Fibroblast of mammary gland (primary cell): ENCODE measurements around the gene SRRM2.

ENCODE experiments used
- DNase-seq: peaks from one replicate; pipeline ENCODE4 v3.0.0-alpha.2; 2010; ENCODE audit warnings: low read depth
- H3K4me3 ChIP-seq: 2 replicates; pipeline ENCODE4 v1.5.1; 2011; ENCODE audit warnings: low read depth, mild to moderate bottlenecking, low read length, moderate library complexity; ENCODE audit not compliant: control insufficient read depth
- TF ChIP-seq, protein P1 (sequence below): conservative IDR thresholded peaks from 2 replicates; pipeline ENCODE4 v1.5.1; 2011; ENCODE audit warnings: low read depth, low read length, inconsistent platforms; ENCODE audit not compliant: control insufficient read depth, insufficient read depth

The SRRM2 gene

GRCh38 chr16:2777231-2777902, 24.9 kb downstream of the SRRM2 start, which contains the start of gene ELOB:
Gene ELOB, minus strand, starts transcription at chr16:2777280. Its CDS starts 41 bp downstream, at chr16:2777239.
- TF ChIP-seq, protein P1, sequence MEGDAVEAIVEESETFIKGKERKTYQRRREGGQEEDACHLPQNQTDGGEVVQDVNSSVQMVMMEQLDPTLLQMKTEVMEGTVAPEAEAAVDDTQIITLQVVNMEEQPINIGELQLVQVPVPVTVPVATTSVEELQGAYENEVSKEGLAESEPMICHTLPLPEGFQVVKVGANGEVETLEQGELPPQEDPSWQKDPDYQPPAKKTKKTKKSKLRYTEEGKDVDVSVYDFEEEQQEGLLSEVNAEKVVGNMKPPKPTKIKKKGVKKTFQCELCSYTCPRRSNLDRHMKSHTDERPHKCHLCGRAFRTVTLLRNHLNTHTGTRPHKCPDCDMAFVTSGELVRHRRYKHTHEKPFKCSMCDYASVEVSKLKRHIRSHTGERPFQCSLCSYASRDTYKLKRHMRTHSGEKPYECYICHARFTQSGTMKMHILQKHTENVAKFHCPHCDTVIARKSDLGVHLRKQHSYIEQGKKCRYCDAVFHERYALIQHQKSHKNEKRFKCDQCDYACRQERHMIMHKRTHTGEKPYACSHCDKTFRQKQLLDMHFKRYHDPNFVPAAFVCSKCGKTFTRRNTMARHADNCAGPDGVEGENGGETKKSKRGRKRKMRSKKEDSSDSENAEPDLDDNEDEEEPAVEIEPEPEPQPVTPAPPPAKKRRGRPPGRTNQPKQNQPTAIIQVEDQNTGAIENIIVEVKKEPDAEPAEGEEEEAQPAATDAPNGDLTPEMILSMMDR = no peak
- peak within 1 kb of the TSS; percentile 95 for H3K4me3 ChIP-seq
- peak; percentile 65 for DNase-seq

- TF ChIP-seq, protein P1 = no peak
- H3K4me3 ChIP-seq = peak overlapping the region; percentile 95
- DNase-seq = no peak
Measured at GRCh38 chr16:2777903-2778629, 25.6 kb downstream of the SRRM2 start.

GRCh38 chr16:2778630-2778958, 26.2 kb downstream of the SRRM2 start:
- DNase-seq = no peak
- TF ChIP-seq, protein P1 = no peak
- H3K4me3 ChIP-seq = no peak overlapping the region

DNA sequence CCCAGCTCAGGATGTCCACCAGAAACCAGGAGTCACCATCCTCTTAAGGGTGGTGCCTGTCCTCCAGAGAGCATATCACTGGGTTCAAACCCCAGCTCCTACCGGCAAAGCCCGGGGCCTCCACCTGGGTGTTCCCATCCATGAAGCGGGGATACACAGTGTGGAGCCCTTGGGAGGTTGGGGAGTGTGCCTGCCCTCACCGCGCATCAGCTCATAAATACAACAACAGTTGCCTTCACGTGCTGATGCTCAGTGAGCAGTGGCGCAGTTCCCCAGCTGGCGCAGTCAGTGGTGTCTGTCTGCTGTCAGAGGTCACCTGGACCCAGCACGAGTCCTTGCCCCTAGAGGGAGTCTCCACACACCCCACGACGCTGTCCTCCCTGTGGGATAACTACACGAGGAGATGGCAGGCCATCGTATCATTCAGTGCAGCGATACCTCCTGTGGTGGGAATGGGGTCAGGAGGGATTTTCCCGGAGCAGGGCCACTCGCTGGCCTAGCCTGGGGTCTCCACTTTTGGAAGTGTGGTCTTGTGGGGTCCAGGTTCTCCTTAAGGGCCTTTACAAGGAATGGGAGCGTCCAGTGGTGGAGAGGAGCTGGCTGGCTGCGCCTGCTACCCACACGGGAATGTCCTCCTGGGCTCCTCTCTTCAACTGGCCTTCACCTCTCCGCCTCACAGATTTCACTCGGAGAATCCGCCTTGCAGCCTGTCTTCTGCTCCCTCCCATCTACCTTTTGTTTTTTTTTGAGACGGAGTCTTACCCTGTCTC, 26.9 kb downstream of the SRRM2 start:
- DNase-seq = no peak

GRCh38 chr16:2779978-2780898, 27.8 kb downstream of the SRRM2 start:
- H3K4me3 ChIP-seq = no peak overlapping the region
- DNase-seq = no peak
- TF ChIP-seq, protein P1 = no peak

More for the DNA sequence above, 26.9 kb downstream of the SRRM2 start:
- TF ChIP-seq, protein P1 = no peak
- no peak overlapping the region for H3K4me3 ChIP-seq
